Gastrocnemius medialis (tissue), 4 donors: Measurements from ENCODE around the gene MRAP2. TPM values are rescaled to one million over a fixed set of nuclear protein-coding genes. Genes with fewer than 3 reads are reported as not detected.

Experiments
- ATAC-seq, 2 donors: fragments of 150-250 bp; one replicate each; pipeline ENCODE4 v1.9.1; 2016
- DNase-seq, 2 donors: peaks; one replicate each; pipeline ENCODE4 v3.0.0-alpha.2; 2019
- H3K27ac ChIP-seq, 4 donors: fragments of 200-600 bp; sonication (generic); 1 replicate in 1 of 4; 2 replicates in 3 of 4; pipeline ENCODE4 v1.5.1; 2016 to 2018; ENCODE audit warnings: mild to moderate bottlenecking in 2 of 4, moderate library complexity in 1 of 4
- H3K27me3 ChIP-seq, 3 donors: fragments of 200-600 bp; sonication (generic) in 2 of 3; 1 replicate in 1 of 3; 2 replicates in 2 of 3; pipeline versions ENCODE4 v1.5.1 to v1.6.0; 2016 to 2019; ENCODE audit warnings: mild to moderate bottlenecking in 1 of 3, moderate library complexity in 1 of 3
- H3K36me3 ChIP-seq, 2 donors: fragments of 200-600 bp; sonication (generic) in 1 of 2; one replicate each; pipeline ENCODE4 v1.5.1; 2017 to 2018
- H3K4me1 ChIP-seq, 2 donors: fragments of 200-600 bp; sonication (generic) in 1 of 2; one replicate each; pipeline ENCODE4 v1.5.1; 2016 to 2017; ENCODE audit warnings: mild to moderate bottlenecking in 2 of 2
- H3K4me3 ChIP-seq, 4 donors: fragments of 200-600 bp; sonication (generic) in 3 of 4; 1 replicate in 1 of 4; 2 replicates in 3 of 4; pipeline ENCODE4 v1.5.1; 2016 to 2019; ENCODE audit warnings: mild to moderate bottlenecking in 2 of 4
- H3K9me3 ChIP-seq, 3 donors: fragments of 200-600 bp; sonication (generic) in 2 of 3; 1 replicate in 1 of 3; 2 replicates in 2 of 3; pipeline ENCODE4 v1.5.1; 2016 to 2019
- POLR2A ChIP-seq, 2 donors: fragments of 450-650 bp; IDR thresholded peaks; one replicate each; pipeline ENCODE4 v1.6.1; 2017; ENCODE audit warnings: antibody characterized with exemption in 2 of 2, mild to moderate bottlenecking in 2 of 2, moderate library complexity in 2 of 2
- in situ Hi-C, 4 donors: fragments of 200-750 bp; cut with MboI; loops; one replicate each; pipeline versions ENCODE4 v1.15.0 to v1.8.0; 2017; ENCODE audit warnings: low sequenced_read_pairs in 4 of 4
- intact Hi-C: fragments of 100-400 bp; cut with DNase I; formaldehyde crosslinking; loops from one replicate; pipeline ENCODE4 v1.15.1; 2023; ENCODE audit warnings: low total_unique reads
- total RNA-seq, 4 donors: library from RNA; depleted of rRNA; stranded (reverse); fragments of >200 nt; gene quantifications; one replicate each; pipeline versions ENCODE4 v1.1.0 to v1.2.3, GENCODE V29; 2016
- TF ChIP-seq, protein P1 (sequence below), 5 experiments: fragments of 450-650 bp in 3 of 5; fragments of 200-600 bp in 2 of 5; sonication (generic) in 2 of 5; IDR thresholded peaks in 4 of 5; conservative IDR thresholded peaks in 1 of 5; 1 replicate in 4 of 5; 2 replicates in 1 of 5; pipeline ENCODE4 v1.5.1; 2016 to 2019; ENCODE audit warnings: antibody characterized with exemption in 5 of 5, mild to moderate bottlenecking in 3 of 5, moderate library complexity in 3 of 5

The MRAP2 gene
- total RNA-seq, 4 donors from 2014 or later, result 0.29 TPM; not detected in 3

- no peaks in the 10 kb centered on the region for H3K36me3 ChIP-seq
Observed at GRCh38 chr6:84135291-84135690, 101.7 kb downstream of the MRAP2 start.

DNA sequence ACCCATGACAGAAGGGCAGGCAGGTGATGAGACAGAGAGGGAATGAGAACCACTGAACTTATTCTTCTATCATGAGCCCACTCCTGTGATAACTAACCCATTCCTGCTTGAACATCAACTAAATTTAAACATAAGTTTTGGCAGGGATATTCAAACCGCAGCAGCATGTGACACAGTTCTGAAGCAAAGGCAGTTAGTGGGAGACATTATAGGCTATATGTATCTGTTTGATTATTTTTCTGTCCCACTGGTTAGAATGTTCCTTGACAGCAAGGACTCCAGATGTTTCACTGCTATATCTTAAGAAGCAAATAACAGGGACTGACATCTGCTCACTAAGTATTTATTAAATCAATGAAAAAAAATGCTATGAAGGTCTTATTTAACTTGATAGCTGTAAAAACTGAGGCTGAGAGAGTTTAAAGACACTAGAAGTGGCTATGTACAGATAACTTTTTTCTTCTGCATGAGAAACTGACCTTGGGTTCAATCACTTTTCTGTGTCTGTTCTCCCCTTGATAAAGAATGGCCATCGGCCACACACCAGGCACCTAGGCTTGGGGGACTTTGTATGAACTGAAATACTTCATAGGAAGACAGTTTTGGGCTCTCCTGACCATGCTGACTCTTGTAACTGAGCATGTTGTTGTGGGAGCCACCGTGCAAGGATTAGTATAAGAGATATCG, 102.9 kb downstream of the MRAP2 start:
- peaks cover 0 to 5% of the 10 kb centered on the region in 2 donors for H3K36me3 ChIP-seq
- H3K4me1 ChIP-seq, result no peaks in the 10 kb centered on the region
- intact Hi-C loops, result no loop called here

More at GRCh38 chr6:84135291-84135690, 101.7 kb downstream of the MRAP2 start:
- ATAC-seq, result no peak
- no peak for DNase-seq
- H3K4me3 ChIP-seq, result no peak overlapping the region
- no peaks in the 10 kb centered on the region for H3K4me1 ChIP-seq
- in situ Hi-C loops, result no loop called here
- H3K27ac ChIP-seq, result no peak overlapping the region
- no peaks in the 10 kb centered on the region for H3K9me3 ChIP-seq
- intact Hi-C loops, result no loop called here
- TF ChIP-seq, protein P1, sequence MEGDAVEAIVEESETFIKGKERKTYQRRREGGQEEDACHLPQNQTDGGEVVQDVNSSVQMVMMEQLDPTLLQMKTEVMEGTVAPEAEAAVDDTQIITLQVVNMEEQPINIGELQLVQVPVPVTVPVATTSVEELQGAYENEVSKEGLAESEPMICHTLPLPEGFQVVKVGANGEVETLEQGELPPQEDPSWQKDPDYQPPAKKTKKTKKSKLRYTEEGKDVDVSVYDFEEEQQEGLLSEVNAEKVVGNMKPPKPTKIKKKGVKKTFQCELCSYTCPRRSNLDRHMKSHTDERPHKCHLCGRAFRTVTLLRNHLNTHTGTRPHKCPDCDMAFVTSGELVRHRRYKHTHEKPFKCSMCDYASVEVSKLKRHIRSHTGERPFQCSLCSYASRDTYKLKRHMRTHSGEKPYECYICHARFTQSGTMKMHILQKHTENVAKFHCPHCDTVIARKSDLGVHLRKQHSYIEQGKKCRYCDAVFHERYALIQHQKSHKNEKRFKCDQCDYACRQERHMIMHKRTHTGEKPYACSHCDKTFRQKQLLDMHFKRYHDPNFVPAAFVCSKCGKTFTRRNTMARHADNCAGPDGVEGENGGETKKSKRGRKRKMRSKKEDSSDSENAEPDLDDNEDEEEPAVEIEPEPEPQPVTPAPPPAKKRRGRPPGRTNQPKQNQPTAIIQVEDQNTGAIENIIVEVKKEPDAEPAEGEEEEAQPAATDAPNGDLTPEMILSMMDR (IDR thresholded peaks at IDR 0.05 in 4 of 5, conservative IDR thresholded peaks at IDR 0.05 in 1 of 5), result no peak
- TF ChIP-seq POLR2A (IDR thresholded peaks at IDR 0.05), result no peak
- H3K27me3 ChIP-seq, result no peaks in the 10 kb centered on the region

DNA sequence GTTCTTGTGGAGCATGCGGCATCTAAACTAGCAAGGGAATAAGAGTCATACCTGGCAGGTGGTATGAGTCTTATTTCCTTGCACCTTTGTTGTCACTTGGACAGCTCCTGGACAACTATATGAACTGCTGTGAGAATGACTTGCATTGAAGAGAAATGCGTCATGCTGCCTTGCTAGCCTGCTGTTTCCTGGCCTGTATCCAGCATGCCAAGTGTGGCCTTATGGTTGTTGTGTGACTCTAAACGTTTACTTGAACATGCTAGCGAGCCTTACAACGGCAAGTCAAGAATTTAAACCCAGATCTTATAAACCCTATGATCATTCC, 103.4 kb downstream of the MRAP2 start:
- ATAC-seq (no peak), DNase-seq (no peak)
- no peak overlapping the region for H3K27ac ChIP-seq
- intact Hi-C loops (no loop called here), in situ Hi-C loops (no loop called here)
- H3K4me3 ChIP-seq, result no peak overlapping the region
- peaks cover 0 to 5% of the 10 kb centered on the region in 2 donors for H3K36me3 ChIP-seq
- TF ChIP-seq POLR2A (IDR thresholded peaks at IDR 0.05), result no peak
- TF ChIP-seq, protein P1 (IDR thresholded peaks at IDR 0.05 in 4 of 5, conservative IDR thresholded peaks at IDR 0.05 in 1 of 5), result no peak
- H3K27me3 ChIP-seq, result no peaks in the 10 kb centered on the region
- no peaks in the 10 kb centered on the region for H3K9me3 ChIP-seq
- H3K4me1 ChIP-seq, result no peaks in the 10 kb centered on the region

More for the DNA sequence above, 102.9 kb downstream of the MRAP2 start:
- Histone ChIP-seq H3K9me3 (no peaks in the 10 kb centered on the region), H3K4me3 (no peak overlapping the region), H3K27ac (no peak overlapping the region), H3K27me3 (no peaks in the 10 kb centered on the region)
- DNase-seq (no peak), ATAC-seq (no peak)
- TF ChIP-seq, protein P1 (IDR thresholded peaks at IDR 0.05 in 4 of 5, conservative IDR thresholded peaks at IDR 0.05 in 1 of 5), result no peak
- TF ChIP-seq POLR2A (IDR thresholded peaks at IDR 0.05), result no peak
- in situ Hi-C loops, result no loop called here

- in situ Hi-C loops, result no loop called here
- no peak overlapping the region for H3K27ac ChIP-seq
- H3K9me3 ChIP-seq, result no peaks in the 10 kb centered on the region
- no peak overlapping the region for H3K4me3 ChIP-seq
- DNase-seq (no peak), ATAC-seq (no peak)
- intact Hi-C loops, result no loop called here
- H3K4me1 ChIP-seq, result no peaks in the 10 kb centered on the region
- peaks cover 0 to 5% of the 10 kb centered on the region in 2 donors for H3K36me3 ChIP-seq
- TF ChIP-seq POLR2A (IDR thresholded peaks at IDR 0.05), result no peak
- TF ChIP-seq, protein P1 (IDR thresholded peaks at IDR 0.05 in 4 of 5, conservative IDR thresholded peaks at IDR 0.05 in 1 of 5), result no peak
- H3K27me3 ChIP-seq, result no peaks in the 10 kb centered on the region
Observed at GRCh38 chr6:84137989-84138575, 104.5 kb downstream of the MRAP2 start.
